ENCODE results near the gene TEX14.

DNA sequence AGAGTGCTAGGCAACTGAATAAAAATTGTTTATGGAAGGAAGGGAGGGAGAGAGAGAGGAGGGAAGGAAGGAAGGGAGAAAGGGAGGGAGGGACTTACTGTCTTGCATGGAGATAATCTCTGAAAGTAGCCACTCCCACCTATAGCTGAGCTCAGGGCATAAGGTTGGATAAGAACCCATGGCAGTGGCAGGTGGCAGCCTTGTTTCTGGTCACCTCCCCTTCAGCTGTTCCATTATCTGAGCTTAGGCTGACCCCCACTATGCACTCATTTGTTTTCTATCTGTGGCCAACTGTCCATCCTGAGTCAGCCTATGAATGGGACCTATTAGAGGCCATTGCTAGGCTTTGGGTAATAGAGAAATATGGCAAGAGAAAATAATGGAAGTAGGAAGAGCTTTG lies 152.1 kb downstream of the TEX14 start:
- TF ChIP-seq CTCF (IDR thresholded peaks at IDR 0.05 in 2 of 3, conservative IDR thresholded peaks at IDR 0.05 in 1 of 3; ENCODE audit: borderline replicate concordance in 1 of 3, insufficient read depth in 1 of 3, low read depth in 2 of 3, low read length in 2 of 3) (no peak), YY1 (IDR thresholded peaks at IDR 0.05; ENCODE audit: extremely low read depth, insufficient replicate concordance, low read depth, low read length) (no peak), JUND (IDR thresholded peaks at IDR 0.05) (no peak), POLR2AphosphoS5 (IDR thresholded peaks at IDR 0.05; ENCODE audit: low read depth, low read length) (no peak), RAD21 (IDR thresholded peaks at IDR 0.05; ENCODE audit: low read depth) (no peak), SP1 (IDR thresholded peaks at IDR 0.05; ENCODE audit: low read depth) (no peak), ATF3 (IDR thresholded peaks at IDR 0.05) (no peak), SIN3A (IDR thresholded peaks at IDR 0.05; ENCODE audit: low read depth) (no peak), POLR2A (IDR thresholded peaks at IDR 0.05; ENCODE audit: borderline replicate concordance, extremely low read depth, insufficient read depth, insufficient read length) (no peak), EZH2phosphoT487 (IDR thresholded peaks at IDR 0.05; ENCODE audit: borderline replicate concordance) (no peak), SRF (IDR thresholded peaks at IDR 0.05; ENCODE audit: low read depth) (no peak)
